NCI-H187 treated with DMSO at 0.1 percent for 48 hours (cell line): ENCODE data around the gene SELENOP.

Experiments
- DNase-seq: peaks from one replicate; lab custom pipeline; 2025; lab: John Stamatoyannopoulos, UW

The SELENOP gene

GRCh38 chr5:42798284-42799240 is 13.1 kb downstream of the SELENOP start:
- DNase-seq: no peak

GRCh38 chr5:42791151-42791550 is 20.5 kb downstream of the SELENOP start:
- no peak for DNase-seq

GRCh38 chr5:42787845-42788244 is 23.8 kb downstream of the SELENOP start:
- no peak for DNase-seq

- no peak for DNase-seq
Measured at GRCh38 chr5:42787073-42787472, 24.6 kb downstream of the SELENOP start.

GRCh38 chr5:42785756-42786155 is 25.9 kb downstream of the SELENOP start:
- DNase-seq: no peak

- DNase-seq: no peak
Measured at GRCh38 chr5:42784132-42784531, 27.6 kb downstream of the SELENOP start.

- DNase-seq: no peak
Measured at GRCh38 chr5:42781584-42781983, 30.1 kb downstream of the SELENOP start.

- no peak for DNase-seq
Measured at GRCh38 chr5:42779083-42779482, 32.6 kb downstream of the SELENOP start.

GRCh38 chr5:42772265-42772993 is 39.3 kb downstream of the SELENOP start:
- DNase-seq: no peak

GRCh38 chr5:42770003-42770402 is 41.7 kb downstream of the SELENOP start:
- no peak for DNase-seq

GRCh38 chr5:42768106-42768504 is 43.6 kb downstream of the SELENOP start:
- DNase-seq: no peak

GRCh38 chr5:42767491-42768105 is 44.1 kb downstream of the SELENOP start:
- DNase-seq: no peak

- DNase-seq: no peak
Measured at GRCh38 chr5:42761791-42762190, 49.9 kb downstream of the SELENOP start.

- no peak for DNase-seq
Measured at GRCh38 chr5:42760426-42760825, 51.3 kb downstream of the SELENOP start.

GRCh38 chr5:42759456-42759855 is 52.2 kb downstream of the SELENOP start:
- no peak for DNase-seq

GRCh38 chr5:42756606-42757601 is 54.8 kb downstream of the SELENOP start, which contains the start of gene CCDC152:
TSS of gene CCDC152 (plus strand) at chr5:42756818. CDS start at chr5:42759122, 2,304 bp downstream.
- no peak for DNase-seq

GRCh38 chr5:42753099-42753498 is 58.6 kb downstream of the SELENOP start:
- DNase-seq: no peak

- no peak for DNase-seq
Measured at GRCh38 chr5:42751044-42751443, 60.6 kb downstream of the SELENOP start.

GRCh38 chr5:42750507-42750906 is 61.2 kb downstream of the SELENOP start:
- no peak for DNase-seq
